ENCODE measurements around the gene TBC1D19. TPM values are rescaled to one million over a fixed set of nuclear protein-coding genes. Genes with fewer than 3 reads are reported as not detected.

The TBC1D19 gene
- polyA plus RNA-seq, 1 experiment = 37.0 TPM

DNA sequence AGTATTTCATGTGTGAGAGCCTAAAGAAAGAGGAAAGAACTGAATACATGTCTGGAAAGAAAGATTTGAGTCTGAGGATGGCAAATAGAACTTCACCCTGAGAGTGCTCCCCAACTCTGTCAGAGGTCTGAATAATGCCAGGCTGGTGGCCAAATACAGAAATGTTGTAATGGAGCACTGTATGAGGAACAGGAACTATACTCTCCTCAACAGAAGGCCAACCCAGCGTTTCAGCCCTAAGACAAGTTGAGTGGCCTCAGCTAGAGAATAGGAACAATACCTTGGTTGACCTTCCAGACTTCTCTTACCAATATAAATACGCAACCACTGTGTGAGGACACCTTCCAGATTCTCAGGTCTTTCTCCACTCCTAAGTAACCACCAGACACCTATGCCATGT lies 182.3 kb downstream of the TBC1D19 start:
- H3K9me3 ChIP-seq (ENCODE audit: control insufficient read depth, insufficient read depth, low read length) = no peaks in the 10 kb centered on the region
- CTCF ChIA-PET = no interaction called here
- TF ChIP-seq, protein P1, sequence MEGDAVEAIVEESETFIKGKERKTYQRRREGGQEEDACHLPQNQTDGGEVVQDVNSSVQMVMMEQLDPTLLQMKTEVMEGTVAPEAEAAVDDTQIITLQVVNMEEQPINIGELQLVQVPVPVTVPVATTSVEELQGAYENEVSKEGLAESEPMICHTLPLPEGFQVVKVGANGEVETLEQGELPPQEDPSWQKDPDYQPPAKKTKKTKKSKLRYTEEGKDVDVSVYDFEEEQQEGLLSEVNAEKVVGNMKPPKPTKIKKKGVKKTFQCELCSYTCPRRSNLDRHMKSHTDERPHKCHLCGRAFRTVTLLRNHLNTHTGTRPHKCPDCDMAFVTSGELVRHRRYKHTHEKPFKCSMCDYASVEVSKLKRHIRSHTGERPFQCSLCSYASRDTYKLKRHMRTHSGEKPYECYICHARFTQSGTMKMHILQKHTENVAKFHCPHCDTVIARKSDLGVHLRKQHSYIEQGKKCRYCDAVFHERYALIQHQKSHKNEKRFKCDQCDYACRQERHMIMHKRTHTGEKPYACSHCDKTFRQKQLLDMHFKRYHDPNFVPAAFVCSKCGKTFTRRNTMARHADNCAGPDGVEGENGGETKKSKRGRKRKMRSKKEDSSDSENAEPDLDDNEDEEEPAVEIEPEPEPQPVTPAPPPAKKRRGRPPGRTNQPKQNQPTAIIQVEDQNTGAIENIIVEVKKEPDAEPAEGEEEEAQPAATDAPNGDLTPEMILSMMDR (IDR thresholded peaks at IDR 0.05; ENCODE audit: low read depth, low read length) = no peak

DNA sequence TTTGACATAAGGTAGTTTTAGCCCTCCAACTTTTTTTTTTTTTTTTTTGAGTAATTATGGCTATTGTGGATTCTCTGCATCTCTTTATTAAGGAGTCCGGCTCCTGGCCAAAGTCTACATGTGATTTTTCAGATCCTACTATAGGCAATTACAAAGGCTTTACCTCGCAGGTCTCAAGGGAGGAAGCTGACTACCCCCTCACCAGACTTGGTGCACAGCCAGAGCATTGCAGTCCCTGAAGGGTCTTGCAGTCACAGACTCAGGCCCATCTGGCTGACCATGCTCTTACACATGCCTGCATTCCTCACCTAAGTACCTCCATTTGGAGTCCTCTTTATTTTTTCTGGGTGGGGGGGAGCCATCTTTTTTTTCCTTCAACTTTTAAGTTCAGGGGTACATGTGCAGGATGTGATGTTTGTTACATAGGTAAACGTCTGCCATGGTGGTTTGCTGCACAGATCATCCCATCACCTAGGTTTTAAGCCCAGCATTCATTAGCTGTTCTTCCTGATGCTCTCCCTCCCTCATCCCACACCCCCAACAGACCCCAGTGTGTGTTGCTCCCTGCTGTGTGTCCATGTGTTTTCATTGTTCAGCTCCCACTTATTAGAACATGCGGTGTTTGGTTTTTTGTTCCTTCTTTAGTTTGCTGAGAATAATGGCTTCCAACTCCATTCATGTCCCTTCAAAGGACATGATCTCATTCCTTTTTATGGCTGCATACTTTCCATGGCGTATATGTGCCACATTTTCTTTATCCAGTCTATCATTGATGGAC lies 188.4 kb downstream of the TBC1D19 start:
- DNase-seq (ENCODE audit: low read depth, low spot score) = no peak
- POLR2A ChIA-PET = interaction anchor here (0.6 kb wide), 1 partner anchor 1538 kb away, joined by 4 read pairs; no protein-coding TSS in a partner anchor
- no peak overlapping the region for H3K27ac ChIP-seq (ENCODE audit: low read depth, low read length)

More for the DNA sequence above, 182.3 kb downstream of the TBC1D19 start:
- DNase-seq (ENCODE audit: low read depth, low spot score) = no peak
- Histone ChIP-seq H3K27ac (ENCODE audit: low read depth, low read length) (no peak overlapping the region), H3K4me3 (ENCODE audit: low read depth, low read length) (no peak overlapping the region), H3K27me3 (ENCODE audit: control insufficient read depth, insufficient read depth, low read length) (no peaks in the 10 kb centered on the region)
- POLR2A ChIA-PET = no interaction called here

DNA sequence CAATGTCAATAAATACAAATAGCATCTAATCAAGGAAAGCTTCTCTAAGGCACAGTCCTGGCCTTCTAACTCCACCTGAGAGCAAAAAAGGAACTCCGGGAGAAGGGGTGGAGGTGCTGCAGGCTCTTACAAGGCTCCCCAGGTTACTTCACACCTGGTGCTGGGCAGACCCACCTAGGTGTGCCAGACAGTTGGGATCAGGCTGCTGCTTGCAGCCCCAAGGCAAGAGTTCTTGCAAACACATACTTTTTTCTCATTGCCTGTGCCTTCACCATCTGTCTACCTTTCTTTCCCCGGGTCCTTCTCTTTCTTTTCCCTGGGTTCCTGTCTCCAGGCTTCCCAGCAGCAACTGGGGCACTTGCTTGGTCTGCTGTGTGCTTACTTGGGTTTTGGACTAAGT lies 195.3 kb downstream of the TBC1D19 start:
- TF ChIP-seq, protein P1 (IDR thresholded peaks at IDR 0.05; ENCODE audit: low read depth, low read length) = no peak
- CTCF ChIA-PET = interaction anchor here (0.6 to 0.8 kb wide), 2 partner anchors 9 to 228 kb away, joined by 3 read pairs; no protein-coding TSS in a partner anchor
- Histone ChIP-seq H3K27ac (ENCODE audit: low read depth, low read length) (no peak overlapping the region), H3K27me3 (ENCODE audit: control insufficient read depth, insufficient read depth, low read length) (no peaks in the 10 kb centered on the region), H3K9me3 (ENCODE audit: control insufficient read depth, insufficient read depth, low read length) (no peaks in the 10 kb centered on the region), H3K4me3 (ENCODE audit: low read depth, low read length) (no peak overlapping the region)
- DNase-seq (ENCODE audit: low read depth, low spot score) = no peak
- POLR2A ChIA-PET = no interaction called here

More for the DNA sequence above, 188.4 kb downstream of the TBC1D19 start:
- TF ChIP-seq, protein P1 (IDR thresholded peaks at IDR 0.05; ENCODE audit: low read depth, low read length) = no peak
- Histone ChIP-seq H3K9me3 (ENCODE audit: control insufficient read depth, insufficient read depth, low read length) (peaks cover 3% of the 10 kb centered on the region; the same call in 1 of the 2 replicates), H3K27me3 (ENCODE audit: control insufficient read depth, insufficient read depth, low read length) (no peaks in the 10 kb centered on the region), H3K4me3 (ENCODE audit: low read depth, low read length) (no peak overlapping the region)
- CTCF ChIA-PET = no interaction called here

DNA sequence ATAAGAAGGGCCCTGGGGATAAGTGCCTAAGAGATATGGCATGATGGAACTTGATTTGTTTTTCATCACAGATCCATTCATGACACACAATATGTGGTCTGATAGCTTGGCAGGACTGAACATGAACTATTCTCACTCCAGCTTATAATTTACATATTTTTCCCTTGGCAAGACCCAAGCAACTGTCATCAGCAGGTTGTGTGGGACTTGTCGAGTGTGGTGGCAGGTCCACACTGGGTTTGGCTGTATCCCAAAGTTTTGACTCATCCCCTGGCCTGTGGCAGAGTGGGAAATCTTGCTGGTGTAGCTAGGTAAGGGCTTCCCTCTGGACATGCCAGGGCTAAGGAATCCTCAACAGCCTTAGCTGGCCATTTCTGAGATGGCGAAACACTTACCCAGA lies 195.8 kb downstream of the TBC1D19 start:
- no peak for DNase-seq (ENCODE audit: low read depth, low spot score)
- TF ChIP-seq, protein P1 (IDR thresholded peaks at IDR 0.05; ENCODE audit: low read depth, low read length) = no peak
- H3K27me3 ChIP-seq (ENCODE audit: control insufficient read depth, insufficient read depth, low read length) = no peaks in the 10 kb centered on the region
- no peak overlapping the region for H3K4me3 ChIP-seq (ENCODE audit: low read depth, low read length)
- H3K27ac ChIP-seq (ENCODE audit: low read depth, low read length) = no peak overlapping the region
- H3K9me3 ChIP-seq (ENCODE audit: control insufficient read depth, insufficient read depth, low read length) = no peaks in the 10 kb centered on the region
- ChIA-PET POLR2A (no interaction called here), CTCF (interaction anchor here (0.8 kb wide), 1 partner anchor 8 kb away, joined by 3 read pairs; no protein-coding TSS in a partner anchor)

DNA sequence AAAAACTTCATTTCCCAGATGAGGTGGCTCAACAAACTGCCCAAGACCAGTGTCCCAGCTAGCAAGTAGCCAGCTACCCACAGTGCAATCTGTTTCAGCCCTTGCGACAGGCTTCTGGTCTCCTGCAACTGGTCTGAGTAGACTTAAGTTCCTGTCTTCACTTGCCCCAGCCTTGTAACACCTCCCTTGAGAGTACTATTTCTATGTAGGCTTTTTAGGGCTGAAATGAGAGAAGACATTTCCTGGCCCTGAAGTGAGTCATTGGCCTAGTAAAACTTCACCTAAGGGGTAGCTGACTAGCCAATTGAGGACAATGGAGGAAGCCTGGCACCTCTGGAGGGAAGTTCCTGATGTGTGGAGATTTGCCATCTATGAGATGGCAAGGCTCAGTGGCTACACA lies 196.7 kb downstream of the TBC1D19 start:
- H3K27me3 ChIP-seq (ENCODE audit: control insufficient read depth, insufficient read depth, low read length) = no peaks in the 10 kb centered on the region
- no peak overlapping the region for H3K27ac ChIP-seq (ENCODE audit: low read depth, low read length)
- POLR2A ChIA-PET = no interaction called here
- DNase-seq (ENCODE audit: low read depth, low spot score) = no peak
- TF ChIP-seq, protein P1 (IDR thresholded peaks at IDR 0.05; ENCODE audit: low read depth, low read length) = no peak
- H3K4me3 ChIP-seq (ENCODE audit: low read depth, low read length) = no peak overlapping the region
- CTCF ChIA-PET = no interaction called here
- H3K9me3 ChIP-seq (ENCODE audit: control insufficient read depth, insufficient read depth, low read length) = no peaks in the 10 kb centered on the region
